Endothelial cell of hepatic sinusoid (primary cell): ENCODE measurements around the gene IL27RA.

Experiments
- in situ Hi-C: cut with HindIII; loops from 2 replicates; pipeline ENCODE4 v1.10.0; 2017; ENCODE audit warnings: low sequenced_read_pairs

Gene IL27RA

DNA sequence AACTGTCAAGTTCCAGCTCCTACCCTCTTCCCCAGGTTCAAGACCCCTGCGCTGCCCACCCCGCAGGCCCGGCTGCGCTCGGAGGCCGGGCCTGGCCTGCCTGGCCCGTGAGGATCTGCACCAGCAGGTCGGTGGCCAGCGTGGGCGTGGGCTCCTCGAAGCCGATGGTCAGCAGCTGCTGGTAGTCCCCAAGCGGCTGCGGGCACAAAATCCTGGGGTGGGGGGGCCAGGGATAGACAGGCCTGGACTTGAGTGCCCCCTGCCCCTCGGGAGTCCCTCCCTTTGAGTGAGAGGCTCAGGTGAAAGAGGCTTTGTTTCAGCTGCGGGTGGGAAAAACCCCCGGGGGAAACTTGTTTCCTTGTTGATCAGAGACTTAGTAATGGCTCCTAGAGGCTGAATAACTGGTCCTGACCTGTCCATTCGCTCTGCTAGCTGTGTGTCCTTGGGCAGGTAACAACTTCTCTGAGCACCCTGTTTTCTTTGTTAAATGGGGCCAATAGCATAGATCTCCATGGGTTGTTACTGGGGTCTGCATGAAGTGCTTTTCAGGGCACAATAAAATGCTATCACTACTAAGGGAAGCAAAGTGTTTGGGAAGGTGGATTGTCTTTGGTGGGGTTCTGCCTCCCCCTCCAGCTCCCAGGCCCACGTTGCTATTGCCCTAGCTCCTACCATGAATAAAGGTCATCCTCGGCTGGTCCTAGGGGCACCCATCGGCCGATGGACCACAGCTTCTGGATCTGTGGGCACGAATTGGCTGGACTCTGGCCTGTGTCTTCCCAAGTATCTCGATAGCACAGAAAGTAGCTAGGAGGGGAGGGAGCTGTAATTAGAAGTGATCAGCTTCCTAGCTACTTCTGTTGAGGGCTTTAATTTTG is 50.5 kb downstream of the IL27RA start:
- in situ Hi-C loops = loop anchor here (25.0 kb wide), 1 partner anchor 345 kb away; a partner anchor contains a TSS

DNA sequence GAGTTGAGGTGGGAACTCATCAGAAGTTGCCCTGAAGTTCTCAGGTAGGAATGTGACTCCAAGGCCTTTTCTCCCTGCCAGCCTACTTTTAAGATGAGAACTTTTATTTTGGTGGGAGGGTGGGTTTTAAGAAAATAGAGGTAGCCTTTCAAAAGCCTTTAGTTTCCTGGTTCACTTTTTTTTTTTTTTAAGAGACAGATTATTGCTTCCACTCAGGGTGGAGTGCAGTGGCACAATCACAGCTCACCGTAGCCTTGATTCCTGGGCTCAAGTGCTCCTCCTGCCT is 51.1 kb downstream of the IL27RA start:
- in situ Hi-C loops = loop anchor here (25.0 kb wide), 1 partner anchor 345 kb away; a partner anchor contains a TSS

DNA sequence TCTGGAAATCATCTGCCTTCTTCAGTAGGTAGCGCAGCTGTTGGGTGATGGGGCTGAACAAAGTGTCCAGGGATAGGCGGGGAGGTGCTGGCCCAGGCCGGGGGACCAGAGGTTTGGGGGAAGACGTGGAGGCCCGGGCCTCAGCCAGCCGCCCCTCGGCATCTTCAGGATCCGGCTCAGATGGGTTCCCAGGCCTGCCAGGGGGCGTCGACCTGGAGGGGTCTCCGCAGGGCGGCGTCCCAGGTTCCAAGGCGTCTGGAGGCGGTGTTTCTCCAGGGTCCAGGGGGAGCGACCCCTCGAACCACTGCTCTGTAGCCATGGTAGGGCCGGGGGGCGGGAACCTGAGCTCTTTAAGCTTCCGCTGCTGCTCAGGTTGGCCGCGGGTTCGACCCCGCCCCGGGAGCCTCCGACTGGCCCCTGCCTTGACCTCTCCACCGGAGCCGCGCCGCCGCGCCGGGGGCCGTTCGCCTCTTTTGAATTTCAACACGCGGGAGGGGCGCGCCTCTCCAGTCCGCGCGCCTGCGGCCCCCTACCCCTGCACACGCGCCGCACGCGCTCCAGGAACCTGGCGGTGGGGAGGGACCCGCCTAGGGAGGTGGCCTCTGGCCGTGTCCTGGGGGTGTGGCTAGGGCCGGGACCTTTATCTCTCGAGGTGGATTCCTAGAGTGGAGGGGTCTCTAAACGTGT is 53.9 kb downstream of the IL27RA start, which contains the start of gene C19orf67:
Gene C19orf67 (minus strand): TSS at position 475 of the 687 bp plus-strand sequence. CDS start 156 bp downstream, at position 319.
- in situ Hi-C loops = loop anchor here (25.0 kb wide), 1 partner anchor 348 kb away; a partner anchor contains a TSS

DNA sequence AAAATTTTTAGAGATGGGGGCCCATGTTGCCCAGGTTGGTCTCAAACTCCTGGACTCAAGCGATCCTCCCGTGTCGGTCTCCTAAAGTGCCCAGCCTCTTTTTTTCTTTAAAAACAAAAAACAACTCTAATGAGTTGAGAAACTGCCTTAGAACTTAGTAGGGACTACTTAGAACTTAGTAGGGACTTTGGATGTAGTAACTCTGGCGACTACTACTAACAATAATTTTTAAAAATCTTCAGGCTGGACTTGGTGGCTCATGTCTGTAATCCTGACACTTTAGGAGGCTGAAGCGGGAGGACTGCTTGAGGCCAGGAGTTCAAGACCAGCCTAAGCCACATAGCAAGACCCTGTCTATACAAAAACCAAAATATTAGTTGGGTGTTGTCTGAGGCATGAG is 54.5 kb downstream of the IL27RA start:
- in situ Hi-C loops = loop anchor here (25.0 kb wide), 1 partner anchor 349 kb away; a partner anchor contains a TSS

DNA sequence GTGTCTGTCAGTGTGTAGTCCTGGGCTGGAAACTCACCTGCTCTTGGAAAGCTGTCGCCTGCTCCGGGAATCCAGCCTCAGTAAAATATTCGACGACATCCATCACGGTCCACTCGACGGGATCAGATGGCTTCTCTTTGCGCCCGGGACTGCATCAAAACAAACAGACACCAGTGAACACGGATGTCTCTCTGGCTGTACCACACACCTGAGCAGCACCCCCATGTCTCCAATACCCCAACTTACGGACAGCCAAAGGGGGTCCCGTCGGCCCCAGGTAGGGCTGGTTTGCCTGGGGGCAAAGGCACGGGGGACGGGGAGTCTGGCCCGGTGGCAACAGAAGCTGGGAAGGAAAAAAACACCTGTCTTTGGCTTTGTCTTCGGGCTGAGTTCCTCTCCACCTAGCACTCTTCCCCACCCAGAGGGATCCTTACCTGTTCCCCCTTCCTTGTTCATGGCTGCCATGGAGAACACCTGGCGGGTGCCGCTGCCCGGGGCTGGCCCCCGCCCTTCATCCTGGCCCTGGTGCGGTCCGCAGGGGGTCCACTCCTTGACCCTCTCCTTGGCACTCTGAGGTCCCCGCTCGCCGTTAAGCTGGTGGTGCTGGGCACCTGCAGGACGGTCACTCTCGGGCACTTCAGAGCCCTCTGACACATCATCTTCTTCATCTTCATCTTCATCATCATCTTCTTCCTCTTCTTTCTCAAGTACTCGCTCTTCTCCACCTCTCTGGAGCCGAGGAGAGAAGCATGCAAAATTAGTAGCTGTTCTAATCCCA is 57.3 kb downstream of the IL27RA start:
- in situ Hi-C loops = loop anchor here (25.0 kb wide), 1 partner anchor 352 kb away; a partner anchor contains a TSS

DNA sequence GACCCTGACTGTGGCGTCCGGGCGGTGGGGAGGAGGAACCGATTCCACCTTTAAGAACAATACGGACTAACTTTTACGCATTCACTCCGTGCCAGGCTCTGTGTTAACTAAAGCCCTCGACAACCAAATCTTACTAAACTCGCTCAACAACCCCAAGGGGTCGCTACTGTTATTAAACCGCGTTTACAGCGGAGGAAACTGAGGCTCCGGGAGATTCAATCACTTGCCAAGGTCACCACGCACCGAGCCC is 57.8 kb downstream of the IL27RA start:
- in situ Hi-C loops = loop anchor here (25.0 kb wide), 1 partner anchor 352 kb away; a partner anchor contains a TSS

DNA sequence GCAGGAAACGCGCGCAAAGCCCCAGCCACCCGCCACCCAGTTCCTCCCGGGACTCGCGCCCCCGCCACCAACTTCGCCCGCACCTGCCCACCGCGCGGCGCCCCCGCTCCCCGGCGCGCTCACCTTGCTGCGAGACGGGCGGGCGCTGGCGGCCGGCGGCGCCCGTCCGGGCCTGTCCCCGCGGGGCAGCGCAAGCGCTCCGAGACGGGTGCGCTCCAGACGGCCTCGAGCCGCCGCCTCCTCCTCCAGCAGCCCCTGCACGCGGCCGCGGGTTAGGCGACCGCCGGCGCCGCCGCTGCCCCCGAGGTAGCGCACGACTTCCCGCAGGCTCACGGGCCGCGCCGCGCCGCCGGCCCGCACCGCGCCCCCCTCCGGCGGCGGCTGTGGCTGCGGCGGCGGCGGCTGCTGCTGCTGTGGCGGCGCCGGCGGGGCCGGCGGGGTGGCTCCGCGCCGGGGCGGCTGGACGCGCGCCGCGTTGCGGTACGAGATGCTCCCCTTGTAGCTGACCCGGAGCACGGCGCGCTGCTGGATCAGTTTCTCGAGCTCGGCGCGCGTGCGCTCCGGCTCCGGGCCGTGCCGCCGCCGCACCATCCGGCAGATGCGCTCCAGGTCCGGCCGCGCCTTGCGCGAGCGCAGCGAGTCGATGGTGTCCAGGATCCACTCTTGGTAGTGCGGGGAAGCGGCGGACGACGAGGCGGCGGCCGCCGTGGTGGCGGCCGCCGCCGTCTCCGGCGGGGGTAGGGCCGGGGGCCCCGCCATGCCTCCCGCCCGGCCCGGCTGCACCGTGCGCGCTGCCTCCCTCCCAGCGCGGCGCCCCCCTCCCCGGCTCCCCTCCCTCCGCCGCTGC is 58.3 kb downstream of the IL27RA start:
- in situ Hi-C loops = loop anchor here (25.0 kb wide), 1 partner anchor 353 kb away; a partner anchor contains a TSS

DNA sequence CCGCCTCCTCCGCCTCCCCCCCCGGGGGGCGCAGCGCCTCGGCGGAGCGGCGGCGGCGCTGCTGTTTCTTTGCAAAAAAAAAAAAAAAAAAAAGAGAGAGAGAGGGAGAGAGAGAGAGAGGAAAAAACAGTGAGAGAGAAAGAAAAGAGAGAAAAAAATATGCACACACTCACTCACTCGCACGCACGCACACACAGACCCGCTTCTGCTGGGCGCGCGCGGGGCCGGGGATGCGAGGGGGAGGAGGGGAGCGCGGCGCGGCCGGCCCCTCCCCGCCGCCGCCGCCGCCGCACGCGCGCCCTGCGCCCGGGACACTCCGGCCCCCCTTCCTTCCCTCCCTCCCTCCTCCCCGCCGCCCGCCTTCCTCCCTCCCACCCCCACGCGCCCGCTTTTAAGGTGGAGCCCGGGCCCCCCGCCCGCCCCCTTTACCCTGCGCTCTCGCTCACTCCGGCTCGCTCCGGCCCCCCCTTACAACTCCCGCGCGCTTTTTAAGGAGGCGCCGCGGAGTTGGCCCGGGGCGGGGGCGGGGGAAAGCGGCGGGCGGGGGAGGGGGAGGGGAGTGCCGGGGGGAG is 59.0 kb downstream of the IL27RA start, which contains the start of gene SAMD1:
Gene SAMD1 (minus strand): TSS at position 243 of the 572 bp plus-strand sequence.
- in situ Hi-C loops = loop anchor here (25.0 kb wide), 1 partner anchor 353 kb away; a partner anchor contains a TSS

DNA sequence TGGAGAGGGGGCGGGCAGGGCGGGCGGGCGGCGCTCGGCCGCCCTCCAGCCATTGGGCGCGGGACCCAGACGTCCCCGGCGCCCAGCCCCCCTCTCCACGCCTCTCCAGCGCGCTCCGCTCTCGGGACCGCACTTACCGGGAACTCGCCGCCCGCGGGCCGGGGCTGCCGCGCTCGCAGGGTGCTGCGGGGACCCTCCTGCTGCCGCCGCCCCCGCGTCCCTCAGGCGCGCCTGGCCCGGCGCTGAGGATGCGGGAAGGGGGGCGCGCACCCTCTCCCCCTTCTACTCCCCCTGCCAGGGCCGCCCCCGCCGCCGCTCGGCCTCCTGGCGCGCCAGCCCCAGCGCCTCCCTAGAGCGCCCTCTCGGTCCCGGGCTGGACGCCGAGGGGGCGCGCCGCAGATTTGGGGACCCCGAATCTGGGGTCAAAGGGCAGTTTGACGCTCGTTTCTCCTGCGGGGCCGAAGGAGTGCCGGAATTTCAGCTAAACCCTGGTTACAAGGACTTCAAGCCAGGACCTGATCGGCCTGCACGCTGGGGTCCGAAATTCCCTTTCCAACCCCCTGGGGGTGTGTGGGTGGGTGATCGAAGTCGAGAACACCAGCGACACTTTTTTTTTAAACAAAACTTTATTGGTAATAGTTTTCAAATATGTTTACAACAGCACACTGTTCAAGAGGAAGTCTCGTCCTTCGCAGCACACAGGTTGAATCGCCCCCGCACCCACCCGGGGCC is 59.7 kb downstream of the IL27RA start:
- in situ Hi-C loops = loop anchor here (25.0 kb wide), 1 partner anchor 354 kb away; a partner anchor contains a TSS

DNA sequence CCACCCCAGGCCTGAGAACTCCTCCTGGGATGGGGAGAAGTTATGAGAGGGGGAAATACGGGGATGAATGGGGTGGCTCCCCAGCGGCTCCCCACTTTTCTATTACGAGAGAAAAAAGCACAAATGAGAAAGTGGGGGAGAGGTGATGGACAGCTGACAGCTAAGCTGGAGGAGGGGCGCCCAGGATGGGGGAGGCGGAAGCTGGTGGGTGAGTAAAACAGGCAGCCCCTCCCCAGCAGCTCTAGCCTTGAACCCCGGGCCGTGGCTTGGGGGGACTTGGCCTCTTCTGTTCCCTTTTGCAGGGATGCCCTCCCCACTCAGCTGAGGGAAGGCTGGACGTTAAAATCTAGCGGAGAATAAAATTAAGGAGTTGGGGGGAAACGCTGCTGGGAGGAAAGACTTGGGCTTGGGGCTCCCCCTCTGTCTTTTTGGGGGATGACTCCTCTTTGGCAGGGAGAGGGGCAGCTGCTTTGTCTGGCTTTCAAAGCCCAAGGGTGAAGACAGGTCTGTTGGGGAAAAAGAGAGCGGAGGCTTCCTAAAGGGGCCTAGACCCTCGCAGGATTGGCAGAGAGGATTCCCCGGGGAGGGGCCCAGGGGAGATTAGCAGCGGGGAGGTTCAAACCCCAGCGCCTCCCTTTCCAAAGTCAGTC is 60.4 kb downstream of the IL27RA start:
- in situ Hi-C loops = loop anchor here (25.0 kb wide), 1 partner anchor 355 kb away; a partner anchor contains a TSS

DNA sequence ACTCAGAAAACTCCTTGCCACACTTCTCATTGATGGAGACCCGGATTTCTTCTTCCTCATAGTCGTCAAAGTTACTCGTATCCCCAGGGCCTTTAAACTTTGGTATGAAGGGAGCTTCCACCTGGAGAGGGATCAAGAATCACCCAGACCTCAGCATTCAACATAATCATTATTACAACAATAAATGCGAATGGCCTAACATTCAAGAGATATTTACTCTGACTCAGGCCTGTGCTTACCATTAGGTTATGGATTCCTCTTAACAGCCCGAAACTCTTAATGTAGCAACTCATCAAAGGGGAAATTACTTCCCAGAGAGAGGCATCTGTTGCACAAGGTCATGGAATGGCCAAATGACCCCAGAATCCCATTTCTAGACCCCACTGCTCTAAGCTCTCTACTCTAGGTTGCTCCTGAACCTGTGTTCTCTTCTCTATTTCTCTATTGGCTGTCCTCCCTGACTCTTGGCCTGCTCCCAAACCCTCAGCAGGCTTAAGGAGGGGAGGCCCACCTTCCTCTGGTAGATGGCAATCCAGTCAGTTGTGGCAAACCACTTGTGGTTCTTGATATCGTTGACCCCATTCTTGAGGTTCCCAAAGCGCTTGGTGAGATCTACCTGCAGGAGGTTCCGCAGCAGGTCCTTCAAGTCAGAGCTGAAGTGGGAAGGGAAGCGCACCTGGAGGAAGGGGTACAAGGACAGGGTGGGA is 61.7 kb downstream of the IL27RA start:
- in situ Hi-C loops = loop anchor here (25.0 kb wide), 1 partner anchor 356 kb away; a partner anchor contains a TSS

DNA sequence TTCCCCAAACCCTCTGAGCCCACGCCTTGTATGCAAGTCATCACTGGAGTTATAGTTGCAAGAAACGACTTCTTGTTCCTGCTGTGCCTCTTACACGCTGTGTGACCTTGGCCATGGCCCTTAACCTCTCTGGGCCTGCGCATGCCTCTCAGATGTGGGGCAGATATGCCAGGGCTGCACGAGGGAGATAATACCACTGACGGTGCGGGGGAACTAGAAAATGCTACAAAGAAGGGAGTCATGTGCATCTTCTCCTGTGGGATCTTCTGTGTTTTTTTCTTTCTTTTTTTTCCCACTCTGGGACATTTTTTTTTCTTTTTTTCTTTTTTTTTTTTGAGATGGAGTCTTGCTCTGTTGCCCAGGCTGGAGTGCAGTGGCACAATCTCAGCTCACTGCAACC is 63.3 kb downstream of the IL27RA start:
- in situ Hi-C loops = loop anchor here (25.0 kb wide), 1 partner anchor 358 kb away; a partner anchor contains a TSS

DNA sequence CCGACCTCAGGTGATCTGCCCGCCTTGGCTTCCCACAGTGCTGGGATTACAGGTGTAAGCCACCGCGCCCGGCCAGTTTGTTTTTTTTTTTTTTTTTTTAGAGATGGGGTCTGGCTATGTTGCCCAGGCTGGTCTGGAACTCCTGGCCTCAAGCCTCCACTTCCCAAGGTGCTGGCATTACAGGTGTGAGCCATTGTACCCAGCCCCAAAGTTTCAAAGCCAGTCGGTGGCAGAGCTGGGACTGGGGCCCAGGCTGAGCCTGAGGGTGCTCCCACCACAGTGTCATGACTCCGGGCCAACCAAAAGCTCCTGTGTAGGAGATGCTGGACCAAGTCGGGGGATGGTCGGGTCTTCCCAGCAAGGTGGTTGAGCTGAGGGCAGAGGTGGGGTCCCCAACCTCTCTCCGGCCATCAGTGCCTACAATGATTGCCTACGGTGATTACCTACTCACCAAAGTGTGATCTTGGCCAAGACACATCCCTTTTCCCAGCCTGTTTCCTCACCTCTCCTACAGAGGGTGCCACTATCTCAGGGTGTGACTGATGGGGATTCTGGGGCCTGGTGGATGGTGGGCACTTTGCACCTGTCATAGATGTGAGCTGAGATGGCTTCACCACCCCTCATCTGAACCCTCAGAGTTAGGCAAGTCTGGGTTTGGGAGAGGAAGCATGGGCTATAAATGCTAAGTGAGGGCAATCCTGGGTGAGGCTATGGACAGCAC is 64.9 kb downstream of the IL27RA start:
- in situ Hi-C loops = loop anchor here (25.0 kb wide), 1 partner anchor 359 kb away; a partner anchor contains a TSS

DNA sequence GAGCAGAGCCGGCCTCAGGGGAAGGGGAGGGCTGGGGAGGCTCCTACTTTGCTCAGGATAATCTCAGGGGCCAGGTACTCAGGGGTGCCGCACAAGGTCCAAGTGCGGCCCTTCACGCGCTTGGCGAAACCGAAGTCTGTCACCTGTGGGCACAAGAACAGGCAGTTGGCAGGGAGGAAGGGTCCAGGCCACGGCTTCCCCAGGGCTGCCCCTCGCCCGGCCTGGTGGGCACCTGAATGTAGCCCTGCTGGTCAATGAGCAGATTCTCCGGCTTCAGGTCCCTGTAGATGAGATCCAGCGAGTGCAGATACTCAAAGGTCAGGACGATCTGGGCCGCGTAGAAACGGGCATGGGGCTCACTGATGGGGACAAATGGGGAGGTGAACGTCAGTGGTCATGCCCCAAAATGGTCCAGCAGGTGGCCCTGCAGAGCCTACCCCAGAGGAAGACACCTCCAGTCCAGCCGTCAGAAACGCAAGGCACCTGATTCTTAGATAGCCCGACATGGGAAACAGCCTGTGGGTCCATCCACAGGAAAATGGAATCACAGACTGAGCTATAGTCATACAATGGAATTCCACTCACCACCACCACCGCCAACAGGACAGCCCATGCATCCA is 66.1 kb downstream of the IL27RA start:
- in situ Hi-C loops = loop anchor here (25.0 kb wide), 1 partner anchor 360 kb away; a partner anchor contains a TSS

DNA sequence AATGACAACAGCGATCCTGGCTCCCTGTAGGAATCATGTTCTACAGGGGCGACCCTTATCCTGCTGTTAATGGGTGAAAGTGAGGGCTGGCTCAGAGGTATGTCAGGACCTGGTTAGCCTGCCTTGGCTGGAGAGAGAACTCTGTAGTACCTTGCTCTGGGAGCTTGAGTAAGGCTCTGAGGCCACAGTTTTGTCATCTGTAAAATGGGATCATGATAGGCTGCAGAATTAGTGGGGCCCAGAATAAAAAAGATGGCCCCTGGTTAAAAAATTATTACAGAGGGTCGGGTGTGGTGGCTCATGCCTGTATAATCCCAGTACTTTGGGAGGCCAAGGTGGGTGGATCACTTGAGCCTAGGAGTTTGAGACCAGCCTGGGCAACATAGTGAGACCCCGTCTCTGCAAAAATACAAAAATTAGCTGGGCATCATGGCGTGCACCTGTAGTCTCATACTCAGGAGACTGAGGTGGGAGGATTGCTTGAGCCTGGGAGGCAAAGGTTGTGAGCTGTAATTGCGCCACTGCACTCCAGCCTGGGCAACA is 69.5 kb downstream of the IL27RA start:
- in situ Hi-C loops = no loop called here

DNA sequence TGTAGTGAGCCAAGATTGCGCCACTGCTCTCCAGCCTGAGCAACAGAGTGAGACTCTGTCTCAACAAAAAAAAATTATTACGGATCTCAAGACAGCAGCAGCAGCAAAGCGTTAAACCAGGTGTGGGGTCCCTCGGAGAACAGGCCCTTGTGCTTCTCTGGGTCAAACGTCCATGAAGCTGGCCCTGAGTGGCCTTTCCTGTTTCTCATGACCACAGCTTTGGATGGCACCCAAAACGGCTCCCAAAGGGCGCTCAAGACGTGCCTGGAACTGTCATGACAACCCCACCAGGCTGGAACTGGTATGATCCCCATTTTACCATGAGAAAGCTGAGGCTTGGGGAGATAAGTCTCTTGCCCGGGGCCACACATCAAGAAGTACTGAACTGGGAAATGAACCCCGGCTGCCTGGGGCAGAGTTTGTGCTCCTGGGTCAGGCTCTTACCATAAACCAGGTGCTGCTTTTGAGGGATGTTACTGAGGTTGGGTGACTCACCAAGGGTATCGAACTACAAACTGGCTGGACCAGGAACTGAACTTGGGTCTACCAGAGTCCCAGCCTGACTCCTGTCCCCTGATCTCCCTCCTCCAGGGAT is 70.6 kb downstream of the IL27RA start:
- in situ Hi-C loops = no loop called here
